ENCODE data around the gene TOM1. TPM values are rescaled to one million over a fixed set of nuclear protein-coding genes. Genes with fewer than 3 reads are reported as not detected.

TOM1 gene
- total RNA-seq, 6 donors from 2014 or later, result 79.2 to 194 (median 94.6) TPM

- WGBS, 2 donors, result 99 to 100% methylated on average over 2 to 10 of the region's 10 CpGs
- H3K36me3 ChIP-seq, result peaks cover 52 to 99% (median 89%) of the 10 kb centered on the region in 4 donors
Measured at GRCh38 chr22:35322126-35322525, 22.4 kb downstream of the TOM1 start.

DNA sequence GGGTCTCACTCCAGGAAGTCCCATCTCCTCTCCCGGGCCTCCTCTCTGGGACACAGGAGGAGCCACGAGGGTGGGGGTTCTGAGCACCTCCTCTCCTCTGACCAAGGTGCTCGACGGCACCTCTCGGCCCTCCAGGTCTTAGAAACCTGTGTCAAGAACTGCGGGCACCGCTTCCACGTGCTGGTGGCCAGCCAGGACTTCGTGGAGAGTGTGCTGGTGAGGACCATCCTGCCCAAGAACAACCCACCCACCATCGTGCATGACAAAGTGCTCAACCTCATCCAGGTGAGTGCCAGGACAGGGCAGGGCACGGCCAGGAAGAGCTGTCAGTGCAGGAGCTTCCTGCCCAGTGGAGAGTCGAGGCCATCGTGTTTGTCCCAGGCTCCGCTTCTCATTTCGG is 23.2 kb downstream of the TOM1 start:
- Histone ChIP-seq H3K4me3 (no peak overlapping the region), H3K36me3 (peaks cover 58 to 99% (median 90%) of the 10 kb centered on the region in 4 donors), H3K9me3 (no peaks in the 10 kb centered on the region), H3K4me1 (peaks cover 0 to 4% (median under 1%) of the 10 kb centered on the region in 4 donors), H3K27ac (no peak overlapping the region), H3K27me3 (no peaks in the 10 kb centered on the region)
- TF ChIP-seq POLR2AphosphoS5 (IDR thresholded peaks at IDR 0.05) (no peak), CTCF (IDR thresholded peaks at IDR 0.05) (no peak), EP300 (IDR thresholded peaks at IDR 0.05) (no peak), POLR2A (IDR thresholded peaks at IDR 0.05) (no peak)
- WGBS, 2 donors, result 88 to 95% methylated on average over 10 to 15 of the region's 15 CpGs
- ATAC-seq (ENCODE audit: low FRiP score in 2 of 2) (no peak), DNase-seq (peak in 1 of 2 donors; percentile 49)

More at GRCh38 chr22:35322126-35322525, 22.4 kb downstream of the TOM1 start:
- no peaks in the 10 kb centered on the region for H3K27me3 ChIP-seq
- H3K9me3 ChIP-seq, result no peaks in the 10 kb centered on the region
- TF ChIP-seq POLR2AphosphoS5 (IDR thresholded peaks at IDR 0.05), result no peak
- no peak for TF ChIP-seq EP300 (IDR thresholded peaks at IDR 0.05)
- H3K27ac ChIP-seq, result no peak overlapping the region
- DNase-seq (peak in 1 of 2 donors; percentile 29), ATAC-seq (ENCODE audit: low FRiP score in 2 of 2) (no peak)
- no peak overlapping the region for H3K4me3 ChIP-seq
- no peaks in the 10 kb centered on the region for H3K4me1 ChIP-seq

GRCh38 chr22:35323305-35323704 is 23.6 kb downstream of the TOM1 start:
- ATAC-seq (ENCODE audit: low FRiP score in 2 of 2) (no peak), DNase-seq (peak in 1 of 2 donors; percentile 27)
- 92 to 97% methylated on average over 9 to 11 of the region's 11 CpGs for WGBS, 2 donors
- Histone ChIP-seq H3K4me1 (peaks cover 0 to 7% (median 2%) of the 10 kb centered on the region in 4 donors), H3K27ac (no peak overlapping the region), H3K9me3 (no peaks in the 10 kb centered on the region), H3K36me3 (peaks cover 60 to 99% (median 90%) of the 10 kb centered on the region in 4 donors), H3K4me3 (no peak overlapping the region), H3K27me3 (no peaks in the 10 kb centered on the region)
- no peak for TF ChIP-seq CTCF (IDR thresholded peaks at IDR 0.05)
- TF ChIP-seq POLR2A (IDR thresholded peaks at IDR 0.05), result no peak
- TF ChIP-seq POLR2AphosphoS5 (IDR thresholded peaks at IDR 0.05), result no peak
- no peak for TF ChIP-seq EP300 (IDR thresholded peaks at IDR 0.05)

DNA sequence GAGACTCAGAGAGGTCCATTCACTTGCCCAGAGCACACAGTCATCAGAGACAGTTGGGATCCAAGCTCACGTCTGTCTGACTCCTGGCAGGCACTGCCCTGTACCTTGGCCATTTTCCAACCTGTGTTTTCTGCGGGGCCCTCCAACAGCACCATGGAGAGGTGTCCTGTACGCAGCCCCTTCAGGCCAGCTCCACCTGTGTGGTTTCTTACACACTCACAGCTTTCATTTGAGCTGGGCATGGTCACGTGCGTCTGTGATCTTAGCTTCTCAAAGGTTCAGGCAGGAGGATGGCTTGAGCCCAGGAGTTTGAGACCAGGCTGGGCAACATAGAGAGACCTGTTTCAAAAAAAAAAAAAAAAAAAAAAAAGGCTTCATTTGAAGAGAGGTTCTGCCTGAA is 24.4 kb downstream of the TOM1 start:
- H3K4me3 ChIP-seq, result no peak overlapping the region
- peaks cover 56 to 99% (median 91%) of the 10 kb centered on the region in 4 donors for H3K36me3 ChIP-seq
- no peak for DNase-seq
- no peak for TF ChIP-seq EP300 (IDR thresholded peaks at IDR 0.05)
- no peak for TF ChIP-seq POLR2AphosphoS5 (IDR thresholded peaks at IDR 0.05)
- no peak for TF ChIP-seq POLR2A (IDR thresholded peaks at IDR 0.05)
- TF ChIP-seq CTCF (IDR thresholded peaks at IDR 0.05), result no peak
- H3K27me3 ChIP-seq, result no peaks in the 10 kb centered on the region
- H3K9me3 ChIP-seq, result no peaks in the 10 kb centered on the region
- no peak overlapping the region for H3K27ac ChIP-seq
- WGBS, 2 donors, result 91 to 97% methylated on average over 4 to 5 of the region's 5 CpGs
- ATAC-seq (ENCODE audit: low FRiP score in 2 of 2), result no peak
- H3K4me1 ChIP-seq, result peaks cover 0 to 7% (median 6%) of the 10 kb centered on the region in 4 donors

DNA sequence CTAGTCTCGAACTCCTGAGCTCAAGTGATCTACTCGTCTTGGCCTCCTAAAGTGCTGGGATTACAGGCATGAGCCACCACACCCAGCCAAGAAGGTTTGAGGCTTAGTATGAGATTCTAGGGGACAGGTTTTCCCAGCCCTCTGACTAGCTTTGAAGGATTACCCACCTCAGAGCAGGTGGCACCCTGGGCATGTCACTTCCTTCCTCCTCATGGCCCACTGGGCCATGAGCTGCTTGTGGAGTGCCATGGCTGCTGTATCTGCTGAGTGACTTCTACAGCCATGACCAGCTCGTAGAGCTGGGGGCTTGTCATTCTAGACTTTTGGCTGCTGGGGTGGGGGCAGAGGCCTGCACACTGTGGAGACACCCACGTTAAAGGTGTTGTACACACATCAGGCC is 25.1 kb downstream of the TOM1 start:
- Histone ChIP-seq H3K27ac (no peak overlapping the region), H3K4me3 (no peak overlapping the region), H3K9me3 (no peaks in the 10 kb centered on the region), H3K27me3 (no peaks in the 10 kb centered on the region), H3K36me3 (peaks cover 49 to 97% (median 85%) of the 10 kb centered on the region in 4 donors), H3K4me1 (peaks cover 3 to 13% (median 13%) of the 10 kb centered on the region in 4 donors)
- no peak for TF ChIP-seq CTCF (IDR thresholded peaks at IDR 0.05)
- TF ChIP-seq POLR2AphosphoS5 (IDR thresholded peaks at IDR 0.05), result no peak
- no peak for TF ChIP-seq POLR2A (IDR thresholded peaks at IDR 0.05)
- TF ChIP-seq EP300 (IDR thresholded peaks at IDR 0.05), result no peak
- ATAC-seq (ENCODE audit: low FRiP score in 2 of 2) (no peak), DNase-seq (no peak)
- 92 to 93% methylated on average over 4 of the region's 4 CpGs for WGBS, 2 donors

All from upper lobe of left lung (tissue), 6 donors.